Muscle of leg (tissue), 11 donors: ENCODE data around the gene ZNF556. TPM values are rescaled to one million over a fixed set of nuclear protein-coding genes. Genes with fewer than 3 reads are reported as not detected.
"Not testable (repeated sequence)": the region's sequence is repeated elsewhere in the genome, so short reads cannot be mapped to it uniquely, and the experiment has no call there.

ENCODE experiments used
- DNase-seq: peaks from one replicate; pipeline ENCODE4 v3.0.0; 2013
- H3K27ac ChIP-seq: one replicate; pipeline ENCODE4 v1.5.1; 2013; ENCODE audit warnings: mild to moderate bottlenecking, low read length, control low read depth
- H3K27me3 ChIP-seq: one replicate; pipeline ENCODE4 v1.6.1; 2013; ENCODE audit warnings: low read length; ENCODE audit not compliant: control insufficient read depth, insufficient read depth
- H3K36me3 ChIP-seq: one replicate; pipeline ENCODE4 v1.6.1; 2013; ENCODE audit warnings: low read length; ENCODE audit not compliant: control insufficient read depth, insufficient read depth
- H3K4me1 ChIP-seq: one replicate; pipeline ENCODE4 v1.6.1; 2013; ENCODE audit warnings: low read length; ENCODE audit not compliant: control insufficient read depth, insufficient read depth
- H3K4me3 ChIP-seq: one replicate; pipeline ENCODE4 v1.5.1; 2013; ENCODE audit warnings: low read length, control low read depth
- H3K9me3 ChIP-seq: replicated peaks from 2 replicates; pipeline ENCODE4 v1.6.1; 2013; ENCODE audit warnings: low read depth, low read length; ENCODE audit not compliant: control insufficient read depth
- WGBS: methylation state at CpG from one replicate; pipeline ENCODE4 v1.1.5; 2013; ENCODE audit warnings: missing lambda C conversion rate; ENCODE audit not compliant: insufficient coverage; 5-methylcytosine and 5-hydroxymethylcytosine counted together
- polyA plus RNA-seq, 8 donors: library from polyadenylated mRNA; unstranded; fragments of 120-200 nt; gene quantifications; one replicate each; pipeline versions ENCODE4 v1.2.1 to v1.2.3, GENCODE V29; 2013; ENCODE audit warnings: inconsistent platforms in 1 of 8, low replicate concordance in 1 of 8; ENCODE audit not compliant: insufficient read length in 8 of 8, insufficient read depth in 1 of 8
- total RNA-seq: library from RNA; stranded (reverse); fragments of 120-200 nt; gene quantifications from one replicate; pipeline ENCODE4 v1.2.4, GENCODE V29; 2013

Gene ZNF556
- total and polyA plus RNA-seq, 9 donors: 20.7 to 38.3 (median 34.8) TPM

GRCh38 chr19:2852598-2852997 is 14.5 kb upstream of the ZNF556 start:
- DNase-seq: no peak
- no peak overlapping the region for H3K4me3 ChIP-seq
- H3K27me3 ChIP-seq: no peaks in the 10 kb centered on the region
- H3K4me1 ChIP-seq: peaks cover 23% of the 10 kb centered on the region
- H3K9me3 ChIP-seq: peaks cover 67% of the 10 kb centered on the region
- no peak overlapping the region for H3K27ac ChIP-seq
- H3K36me3 ChIP-seq: peaks cover 49% of the 10 kb centered on the region
- no CpG with 5 or more reads among the region's 10 CpGs for WGBS

DNA sequence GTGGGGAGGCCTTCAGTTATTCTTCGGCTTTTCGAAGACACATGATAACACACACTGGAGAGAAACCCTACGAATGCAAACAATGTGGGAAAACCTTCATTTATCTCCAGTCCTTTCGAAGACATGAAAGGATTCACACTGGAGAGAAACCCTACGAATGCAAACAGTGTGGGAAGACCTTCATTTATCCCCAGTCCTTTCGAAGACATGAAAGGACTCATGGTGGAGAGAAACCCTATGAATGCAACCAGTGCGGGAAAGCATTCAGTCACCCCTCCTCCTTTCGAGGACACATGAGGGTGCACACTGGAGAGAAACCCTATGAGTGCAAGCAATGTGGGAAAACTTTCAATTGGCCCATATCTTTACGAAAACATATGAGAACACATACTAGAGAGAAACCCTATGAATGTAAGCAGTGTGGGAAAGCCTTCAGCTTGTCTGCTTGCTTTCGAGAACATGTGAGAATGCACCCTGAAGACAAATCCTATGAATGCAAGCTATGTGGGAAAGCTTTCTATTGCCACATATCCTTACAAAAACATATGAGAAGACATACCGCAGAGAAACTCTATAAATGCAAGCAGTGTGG is 14.0 kb upstream of the ZNF556 start:
- peaks cover 49% of the 10 kb centered on the region for H3K36me3 ChIP-seq
- 98% methylated on average over 7 of the region's 11 CpGs for WGBS
- H3K4me3 ChIP-seq: no peak overlapping the region
- H3K27me3 ChIP-seq: no peaks in the 10 kb centered on the region
- H3K27ac ChIP-seq: no peak overlapping the region
- peaks cover 20% of the 10 kb centered on the region for H3K4me1 ChIP-seq
- H3K9me3 ChIP-seq: peaks cover 72% of the 10 kb centered on the region
- DNase-seq: no peak

- DNase-seq: no peak
- Histone ChIP-seq H3K27me3 (no peaks in the 10 kb centered on the region), H3K9me3 (peaks cover 84% of the 10 kb centered on the region), H3K4me3 (no peak overlapping the region), H3K4me1 (peaks cover 6% of the 10 kb centered on the region), H3K36me3 (peaks cover 49% of the 10 kb centered on the region), H3K27ac (no peak overlapping the region)
- no CpG with 5 or more reads among the region's 3 CpGs for WGBS
These were observed 12.3 kb upstream of the ZNF556 start for GRCh38 chr19:2854849-2855248.

- Histone ChIP-seq H3K4me3 (no peak overlapping the region), H3K9me3 (peaks cover 71% of the 10 kb centered on the region), H3K4me1 (no peaks in the 10 kb centered on the region), H3K36me3 (peaks cover 37% of the 10 kb centered on the region), H3K27me3 (no peaks in the 10 kb centered on the region), H3K27ac (no peak overlapping the region)
- 80% methylated on average over 1 of the region's 5 CpGs for WGBS
- no peak for DNase-seq
These were observed 10.6 kb upstream of the ZNF556 start for GRCh38 chr19:2856457-2857050.

- peaks cover 13% of the 10 kb centered on the region for H3K4me1 ChIP-seq
- peaks cover 15% of the 10 kb centered on the region for H3K36me3 ChIP-seq
- DNase-seq: no peak
- peaks cover 50% of the 10 kb centered on the region for H3K9me3 ChIP-seq
- 71% methylated on average over 27 of the region's 27 CpGs for WGBS
- H3K27me3 ChIP-seq: no peaks in the 10 kb centered on the region
- no peak overlapping the region for H3K4me3 ChIP-seq
- H3K27ac ChIP-seq: no peak overlapping the region
These were observed 8.3 kb upstream of the ZNF556 start for GRCh38 chr19:2858864-2859263.

- DNase-seq: peak; percentile 76
- WGBS: 58% methylated on average over 9 of the region's 10 CpGs
- Histone ChIP-seq H3K36me3 (no peaks in the 10 kb centered on the region), H3K27me3 (no peaks in the 10 kb centered on the region), H3K4me3 (no peak overlapping the region), H3K27ac (peak overlapping the region; percentile 91), H3K4me1 (peaks cover 39% of the 10 kb centered on the region), H3K9me3 (peaks cover 9% of the 10 kb centered on the region)
These were observed 3.3 kb upstream of the ZNF556 start for GRCh38 chr19:2863816-2864215.

- no peak overlapping the region for H3K27ac ChIP-seq
- H3K4me1 ChIP-seq: peaks cover 39% of the 10 kb centered on the region
- no peak for DNase-seq
- peaks cover 11% of the 10 kb centered on the region for H3K36me3 ChIP-seq
- no peak overlapping the region for H3K4me3 ChIP-seq
- H3K9me3 ChIP-seq: peaks cover 10% of the 10 kb centered on the region
- H3K27me3 ChIP-seq: no peaks in the 10 kb centered on the region
- WGBS: 60% methylated on average over 7 of the region's 12 CpGs
These were observed 1.6 kb upstream of the ZNF556 start for GRCh38 chr19:2865334-2866100.

DNA sequence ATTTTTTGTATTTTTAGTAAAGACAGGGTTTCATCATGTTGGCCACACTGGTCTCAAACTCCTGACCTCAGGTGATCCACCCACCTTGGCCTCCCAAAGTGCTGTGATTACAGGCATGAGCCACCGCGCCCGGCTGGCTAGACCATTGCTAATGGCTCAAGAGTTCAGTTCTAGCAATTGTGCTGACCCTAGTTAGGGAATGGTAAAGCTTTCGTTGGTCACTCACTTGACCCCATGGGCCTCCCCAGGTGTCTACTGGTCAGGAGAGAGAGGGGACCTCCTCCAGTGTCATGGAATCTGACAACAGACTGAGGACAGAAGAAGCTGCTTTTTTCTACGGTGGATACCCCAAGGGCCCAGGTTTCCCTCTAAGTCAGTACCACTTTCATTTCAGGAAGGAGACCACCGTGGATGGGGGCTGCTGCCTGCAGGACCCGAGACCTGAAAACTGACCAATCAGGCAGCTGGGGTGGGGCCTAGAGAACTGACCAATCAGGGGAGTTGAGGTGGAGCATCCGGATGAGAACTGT is 575 bp upstream of the ZNF556 start:
- Histone ChIP-seq H3K27ac (peak overlapping the region; percentile 94), H3K4me3 (peak overlapping the region; percentile 81), H3K4me1 (peaks cover 39% of the 10 kb centered on the region), H3K36me3 (peaks cover 11% of the 10 kb centered on the region), H3K27me3 (no peaks in the 10 kb centered on the region), H3K9me3 (peaks cover 16% of the 10 kb centered on the region)
- 87% methylated on average over 5 of the region's 8 CpGs for WGBS
- DNase-seq: no peak

- 69% methylated on average over 9 of the region's 10 CpGs for WGBS
- H3K9me3 ChIP-seq: peaks cover 16% of the 10 kb centered on the region
- no peak overlapping the region for H3K27ac ChIP-seq
- no peak for DNase-seq
- no peaks in the 10 kb centered on the region for H3K27me3 ChIP-seq
- H3K4me3 ChIP-seq: no peak overlapping the region
- H3K4me1 ChIP-seq: peaks cover 20% of the 10 kb centered on the region
- H3K36me3 ChIP-seq: peaks cover 24% of the 10 kb centered on the region
These were observed 2.5 kb downstream of the ZNF556 start for GRCh38 chr19:2869618-2870017.

DNA sequence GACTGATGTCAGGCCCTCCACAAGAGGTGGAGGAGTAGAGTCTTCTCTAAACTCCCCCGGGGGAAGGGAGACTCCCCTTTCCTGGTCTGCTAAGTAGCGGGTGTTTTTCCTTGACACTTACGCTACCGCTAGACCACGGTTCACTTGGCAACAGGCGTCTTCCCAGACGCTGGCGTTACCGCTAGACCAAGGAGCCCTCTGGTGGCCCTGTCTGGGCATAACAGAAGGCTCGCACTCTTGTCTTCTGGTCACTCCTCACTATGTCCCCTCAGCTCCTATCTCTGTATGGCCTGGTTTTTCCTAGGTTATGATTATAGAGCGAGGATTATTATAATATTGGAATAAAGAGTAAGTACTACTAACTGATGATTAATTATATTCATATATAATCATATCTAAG is 5.0 kb downstream of the ZNF556 start:
- not testable (repeated sequence) for DNase-seq, H3K4me1 ChIP-seq, H3K27ac ChIP-seq, H3K4me3 ChIP-seq, H3K27me3 ChIP-seq
- Histone ChIP-seq H3K9me3 (peaks cover 35% of the 10 kb centered on the region), H3K36me3 (peaks cover 43% of the 10 kb centered on the region)
- no CpG with 5 or more reads among the region's 11 CpGs for WGBS
